HG02763 (cell line): ENCODE data around the gene PAX1.

Experiments used
- ATAC-seq: cut with Tn5 transposase; IDR thresholded peaks from one replicate; pipeline ENCODE4 v1.9.1; 2021; ENCODE audit warnings: mild to moderate bottlenecking, moderate library complexity; ENCODE audit not compliant: unreplicated experiment

Gene PAX1

DNA sequence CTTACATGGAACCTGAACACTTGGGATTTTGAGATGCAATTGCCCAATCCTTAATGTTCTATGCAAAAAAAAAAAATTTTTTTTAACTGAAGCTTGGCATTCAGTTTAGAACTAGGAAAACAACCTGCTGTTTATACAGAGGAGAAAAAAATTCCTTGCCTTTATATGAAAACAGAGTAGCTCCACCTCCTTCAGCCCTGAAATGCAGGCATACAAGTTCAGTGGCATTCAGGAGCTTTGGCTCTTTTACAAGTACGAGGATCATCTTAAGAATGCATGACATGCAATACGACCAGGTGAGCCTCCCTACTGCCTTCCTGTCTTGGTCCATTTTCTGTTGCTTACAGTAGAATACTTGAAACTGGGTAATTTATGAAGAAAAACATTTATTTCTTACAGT lies 20.4 kb downstream of the PAX1 start:
- no peak for ATAC-seq

DNA sequence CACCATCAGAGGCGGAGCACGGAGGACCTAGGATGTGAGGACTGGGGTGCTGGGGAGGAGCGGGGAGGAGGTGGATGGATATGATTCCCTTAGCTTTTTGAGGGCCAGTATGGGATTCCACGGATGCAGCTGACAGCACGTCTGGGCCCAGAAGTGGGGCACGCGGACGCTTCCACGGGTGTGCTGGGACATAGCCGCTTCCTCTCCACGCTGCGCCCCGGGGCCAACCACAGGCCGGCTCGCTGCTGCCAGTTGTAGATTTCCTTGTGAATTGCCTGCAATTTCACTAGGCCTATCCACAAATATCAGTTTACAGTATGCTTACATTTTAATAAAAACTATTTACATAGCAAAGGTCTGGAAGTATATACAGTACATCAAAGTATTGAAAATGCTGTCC lies 23.9 kb downstream of the PAX1 start:
- ATAC-seq: no peak

DNA sequence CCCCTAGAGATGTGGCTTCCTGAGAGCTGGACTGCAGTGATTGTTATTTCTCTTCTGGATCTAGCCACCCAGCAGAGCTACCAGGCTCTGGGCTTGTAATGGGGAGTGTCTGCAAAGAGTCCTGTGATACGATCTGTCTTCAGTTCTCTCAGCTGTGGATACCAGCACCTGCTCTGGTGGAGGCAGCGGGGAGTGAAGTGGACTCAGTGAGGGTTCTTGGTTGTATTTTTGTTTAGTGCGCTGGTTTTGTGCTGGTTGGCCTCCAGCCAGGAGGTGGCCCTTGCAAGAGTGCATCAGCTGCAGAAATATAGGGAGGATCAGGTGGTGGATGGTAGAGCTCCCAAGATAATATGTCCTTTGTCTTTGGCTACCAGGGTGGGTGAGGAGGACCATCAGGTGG lies 33.7 kb downstream of the PAX1 start:
- ATAC-seq: no peak

DNA sequence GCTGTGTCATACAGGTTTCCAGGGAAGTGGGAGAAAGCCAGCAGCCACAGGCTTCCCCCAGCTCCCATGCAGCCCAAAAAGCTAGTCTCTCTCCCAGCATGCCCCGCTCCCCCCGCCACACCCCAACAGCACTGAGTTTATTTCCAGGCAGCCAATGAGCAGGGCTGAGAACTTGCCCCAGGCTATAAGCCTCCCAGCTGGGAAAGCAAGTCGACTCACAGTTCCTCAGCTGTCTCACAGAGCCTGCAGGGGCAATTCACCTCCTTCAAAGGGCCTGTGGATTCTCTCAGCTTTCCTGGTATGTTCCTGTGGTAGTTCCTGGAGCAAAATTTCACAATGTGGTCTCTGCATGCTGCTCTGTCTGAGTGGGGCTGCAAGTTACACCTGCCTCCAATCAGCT lies 34.2 kb downstream of the PAX1 start:
- ATAC-seq: no peak

DNA sequence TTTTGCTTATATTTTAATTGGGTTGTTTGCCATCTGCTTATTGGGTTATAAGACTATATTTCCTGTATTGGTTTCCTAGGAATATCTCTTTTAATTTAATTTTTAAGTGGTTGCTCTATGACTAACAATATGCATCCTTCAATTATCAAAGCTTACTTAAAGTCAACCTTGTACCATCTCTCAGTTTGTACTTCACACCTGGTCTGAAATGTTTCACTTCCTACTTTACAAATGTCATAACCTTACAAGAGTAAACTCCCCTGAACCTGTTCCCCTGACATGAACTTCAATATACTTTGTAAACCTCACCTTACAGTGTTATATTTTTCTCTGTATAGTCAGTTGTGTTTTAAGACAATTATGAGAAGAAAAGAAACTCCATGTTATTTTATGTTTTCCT lies 35.8 kb downstream of the PAX1 start:
- ATAC-seq: no peak

DNA sequence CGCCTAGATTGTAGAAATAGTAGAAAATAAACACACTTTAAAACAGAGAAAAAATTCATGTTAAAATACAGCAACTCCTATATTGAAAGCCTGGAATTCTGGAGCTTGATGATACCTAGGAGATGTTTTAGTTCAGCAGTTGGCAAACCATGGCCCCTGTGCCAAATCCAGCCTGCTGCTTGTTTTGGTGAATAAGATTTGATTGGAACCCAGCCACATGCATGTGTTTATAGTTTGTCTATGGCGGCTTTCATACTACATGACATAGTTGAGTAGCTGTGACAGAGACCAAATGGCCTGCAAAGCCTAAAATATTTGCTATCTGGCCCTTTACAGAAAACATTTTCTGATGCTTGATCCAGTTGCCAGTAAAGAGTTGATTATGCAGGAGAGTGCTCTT lies 57.2 kb downstream of the PAX1 start:
- no peak for ATAC-seq

DNA sequence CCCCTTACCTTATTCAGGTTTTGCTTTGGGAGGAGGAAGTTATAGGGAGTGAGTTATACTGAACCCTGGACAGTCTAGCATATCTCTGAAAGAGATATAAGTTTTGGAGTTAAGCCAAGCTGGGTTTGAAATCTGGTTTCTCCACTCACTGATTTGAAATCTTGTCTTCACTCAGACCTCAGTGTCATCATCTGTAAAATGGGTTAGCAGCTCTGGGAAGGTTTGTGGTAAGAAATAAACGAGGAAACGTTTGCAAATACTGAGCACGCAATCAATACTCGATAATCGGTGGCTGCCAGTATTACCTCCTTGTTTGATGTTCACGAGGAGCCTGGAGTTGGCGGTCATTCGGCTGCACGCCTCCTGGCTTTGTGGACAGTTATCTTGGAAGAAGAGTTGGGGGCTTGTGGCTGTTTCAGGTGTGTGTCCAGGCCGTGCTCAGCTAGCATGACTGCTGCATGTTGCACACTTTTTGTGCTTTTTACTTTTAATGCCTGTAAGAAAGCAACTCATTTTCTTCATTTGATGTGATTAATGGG lies 61.8 kb downstream of the PAX1 start:
- ATAC-seq: no peak

DNA sequence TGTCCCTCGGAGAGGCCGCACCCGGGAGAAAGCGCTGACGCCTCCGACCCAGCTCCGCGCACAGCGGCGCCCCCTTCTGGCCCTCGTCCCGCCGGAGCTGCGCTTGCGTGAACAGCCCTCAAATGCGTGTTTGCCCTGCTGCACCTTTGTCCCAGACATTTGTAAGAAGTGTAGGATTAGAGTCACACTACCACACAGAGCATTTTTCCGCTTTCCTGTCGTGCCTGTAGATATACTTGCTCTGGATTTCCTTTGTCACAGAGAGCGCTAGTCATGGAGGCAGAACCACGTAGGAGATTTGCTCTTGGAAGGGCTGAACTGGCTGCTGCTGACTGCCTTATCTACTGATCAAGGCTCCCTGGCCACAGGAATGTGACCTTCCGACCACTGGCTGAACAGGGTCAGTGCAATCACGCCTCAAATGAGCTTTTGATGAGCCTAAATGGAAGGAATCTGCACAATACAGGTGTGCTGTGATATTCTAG lies 62.3 kb downstream of the PAX1 start:
- no peak for ATAC-seq
